HCT116 (cell line): Measurements from ENCODE around the gene GFAP. TPM values are rescaled to one million over a fixed set of nuclear protein-coding genes. Genes with fewer than 3 reads are reported as not detected.

Source experiments
- ATAC-seq: fragments of 200-7000 bp; cut with Tn5 transposase; 2 replicates; pipeline ENCODE4 v1.9.1; 2020; ENCODE audit warnings: mild to moderate bottlenecking, moderate library complexity
- BruUV-seq: library from RNA; stranded (reverse); fragments of 400-500 nt; replicated peaks from 2 replicates; lab custom pipeline; 2021; lab: Mats Ljungman, UMichigan
- CTCF ChIA-PET: fragments of 300-600 bp; sonication (Branson Sonifier 250); formaldehyde crosslinking; loops from one replicate; lab custom pipeline; 2021; ENCODE audit warnings: antibody characterized with exemption; lab: Charles Lee
- POLR2A ChIA-PET: fragments of 300-600, 350-600 bp; sonication (Branson Sonifier 250); formaldehyde crosslinking; loops from one replicate; lab custom pipeline; 2021; ENCODE audit warnings: antibody characterized with exemption; lab: Charles Lee
- RAD21 ChIA-PET, 2 experiments: fragments of 300-600 bp; sonication (Branson Sonifier 250); formaldehyde crosslinking; loops; one replicate each; lab custom pipeline; 2023; ENCODE audit warnings: low total read pairs in 2 of 2; ENCODE audit not compliant: uncharacterized antibody in 2 of 2, unreplicated experiment in 2 of 2, low non-redundant PET in 1 of 2; lab: Charles Lee
- DNase-seq: peaks from one replicate; pipeline ENCODE4 v3.0.0-alpha.2; 2010; ENCODE audit warnings: low read depth, low spot score
- H2AFZ ChIP-seq: fragments of 200-600 bp; shearing (Covaris generic), sonication (generic); 2 replicates; pipeline ENCODE4 v1.6.1; 2017; ENCODE audit warnings: low read depth, mixed run types, mixed read lengths, antibody characterized with exemption, low read length; ENCODE audit not compliant: poor library complexity, severe bottlenecking
- H3K27ac ChIP-seq: 2 replicates; pipeline ENCODE4 v1.5.1; 2012; ENCODE audit warnings: low read depth, low read length
- H3K27me3 ChIP-seq: fragments of 200-600 bp; sonication (generic); 2 replicates; pipeline ENCODE4 v1.6.1; 2016; ENCODE audit warnings: mixed run types, low read length, mixed read lengths; ENCODE audit not compliant: insufficient read depth
- H3K36me3 ChIP-seq, 2 experiments: fragments of 200-500 bp in 1 of 2; fragments of 200-600 bp in 1 of 2; sonication (Bioruptor generic) in 1 of 2; sonication (generic) in 1 of 2; 2 replicates each; pipeline versions ENCODE4 v1.5.1 to v1.6.1; 2014 to 2016; ENCODE audit warnings: low read length in 2 of 2, inconsistent platforms in 1 of 2, mixed read lengths in 1 of 2, mixed run types in 1 of 2; ENCODE audit not compliant: insufficient read depth in 2 of 2, control insufficient read depth in 1 of 2
- H3K4me1 ChIP-seq, 2 experiments: fragments of 200-600 bp in 1 of 2; sonication (generic) in 1 of 2; 2 replicates each; pipeline versions ENCODE4 v1.5.1 to v1.6.1; 2012 to 2017; ENCODE audit warnings: low read length in 2 of 2, inconsistent platforms in 1 of 2, mild to moderate bottlenecking in 1 of 2, mixed read lengths in 1 of 2, mixed run types in 1 of 2, moderate library complexity in 1 of 2; ENCODE audit not compliant: insufficient read depth in 2 of 2, control insufficient read depth in 1 of 2
- H3K4me2 ChIP-seq: fragments of 200-600 bp; sonication (generic); 2 replicates; pipeline ENCODE4 v1.6.1; 2017; ENCODE audit warnings: mixed run types, low read length, mixed read lengths
- H3K4me3 ChIP-seq, 2 experiments: fragments of 200-600 bp in 1 of 2; sonication (generic) in 1 of 2; replicated peaks in 1 of 2; 2 replicates each; pipeline ENCODE4 v1.5.1; 2011 to 2016; ENCODE audit warnings: low read length in 2 of 2, control low read depth in 1 of 2, low read depth in 1 of 2, mild to moderate bottlenecking in 1 of 2, mixed read lengths in 1 of 2, mixed run types in 1 of 2
- H3K79me2 ChIP-seq: fragments of 200-600 bp; sonication (generic); 2 replicates; pipeline ENCODE4 v1.6.1; 2017; ENCODE audit warnings: mild to moderate bottlenecking, mixed run types, low read length, moderate library complexity, mixed read lengths; ENCODE audit not compliant: insufficient read depth
- H3K9ac ChIP-seq: fragments of 200-600 bp; sonication (generic); 2 replicates; pipeline ENCODE4 v1.6.1; 2016; ENCODE audit warnings: low read length, mixed read lengths
- H3K9me2 ChIP-seq: fragments of 200-600 bp; sonication (generic), shearing (Covaris generic); 2 replicates; pipeline ENCODE4 v1.6.1; 2017; ENCODE audit warnings: mixed run types, mild to moderate bottlenecking, moderate library complexity; ENCODE audit not compliant: insufficient read depth
- H3K9me3 ChIP-seq, 2 experiments: fragments of 200-500 bp in 1 of 2; fragments of 200-600 bp in 1 of 2; sonication (Bioruptor generic) in 1 of 2; sonication (generic) in 1 of 2; 2 replicates each; pipeline ENCODE4 v1.6.1; 2014 to 2017; ENCODE audit warnings: low read length in 2 of 2, mixed read lengths in 2 of 2, inconsistent platforms in 1 of 2, low read depth in 1 of 2, mild to moderate bottlenecking in 1 of 2, mixed run types in 1 of 2, moderate library complexity in 1 of 2; ENCODE audit not compliant: control insufficient read depth in 1 of 2, insufficient read depth in 1 of 2
- H4K20me1 ChIP-seq: fragments of 200-600 bp; sonication (generic), shearing (Covaris generic); 2 replicates; pipeline ENCODE4 v1.6.1; 2017; ENCODE audit warnings: mixed run types, mild to moderate bottlenecking, moderate library complexity; ENCODE audit not compliant: insufficient read depth
- CEBPB ChIP-seq: IDR thresholded peaks from 2 replicates; pipeline ENCODE4 v1.6.1; 2012; ENCODE audit warnings: low read depth
- EZH2phosphoT487 ChIP-seq: fragments of 200-600 bp; IDR thresholded peaks from 2 replicates; pipeline ENCODE4 v1.6.1; 2018; ENCODE audit warnings: antibody characterized with exemption, borderline replicate concordance
- SP1 ChIP-seq: IDR thresholded peaks from 2 replicates; pipeline ENCODE4 v1.6.1; 2012; ENCODE audit warnings: low read depth
- TCF7L2 ChIP-seq: IDR thresholded peaks from 2 replicates; pipeline ENCODE4 v1.7.0; 2011; ENCODE audit warnings: borderline replicate concordance, inconsistent platforms; ENCODE audit not compliant: insufficient read depth, insufficient read length; ENCODE audit errors: extremely low read depth
- YY1 ChIP-seq: IDR thresholded peaks from 2 replicates; pipeline ENCODE4 v1.6.1; 2011; ENCODE audit warnings: low read length, low read depth, moderate library complexity, mild to moderate bottlenecking; ENCODE audit not compliant: insufficient replicate concordance; ENCODE audit errors: extremely low read depth
- ZNF274 ChIP-seq: fragments of 200-500 bp; sonication (Bioruptor generic); IDR thresholded peaks from 2 replicates; pipeline ENCODE4 v1.6.1; 2014; ENCODE audit warnings: mild to moderate bottlenecking, low read depth, low read length, inconsistent platforms
- intact Hi-C: fragments of 100-400 bp; cut with micrococcal nuclease; formaldehyde crosslinking; loops from 2 replicates; pipeline ENCODE4 v1.10.0; 2022
- total RNA-seq: library from RNA; stranded (reverse); gene quantifications from one replicate; pipeline ENCODE4 v1.2.1, GENCODE V29; 2021; ENCODE audit not compliant: unreplicated experiment
- TF ChIP-seq, protein P1 (sequence below), 3 experiments: fragments of 200-600 bp in 1 of 3; sonication (generic) in 1 of 3; IDR thresholded peaks in 2 of 3; conservative IDR thresholded peaks in 1 of 3; 2 replicates each; pipeline ENCODE4 v1.5.1; 2012 to 2017; ENCODE audit warnings: low read depth in 2 of 3, low read length in 2 of 3, antibody characterized with exemption in 1 of 3, borderline replicate concordance in 1 of 3, control low read depth in 1 of 3, mild to moderate bottlenecking in 1 of 3, mixed read lengths in 1 of 3, mixed run types in 1 of 3, moderate library complexity in 1 of 3; ENCODE audit not compliant: insufficient read depth in 1 of 3
- TF ChIP-seq, protein P2 (sequence below): IDR thresholded peaks from 2 replicates; pipeline ENCODE4 v1.6.1; 2012
- TF ChIP-seq, protein P3 (sequence below): IDR thresholded peaks from 2 replicates; pipeline ENCODE4 v1.6.1; 2012; ENCODE audit warnings: low read depth
- TF ChIP-seq, protein P4 (sequence below): IDR thresholded peaks from 2 replicates; pipeline ENCODE4 v1.6.1; 2011; ENCODE audit warnings: mild to moderate bottlenecking, low read length, moderate library complexity; ENCODE audit not compliant: insufficient replicate concordance; ENCODE audit errors: extremely low read depth

The GFAP gene
- total RNA-seq, 1 experiment from 2014 or later: not detected

DNA sequence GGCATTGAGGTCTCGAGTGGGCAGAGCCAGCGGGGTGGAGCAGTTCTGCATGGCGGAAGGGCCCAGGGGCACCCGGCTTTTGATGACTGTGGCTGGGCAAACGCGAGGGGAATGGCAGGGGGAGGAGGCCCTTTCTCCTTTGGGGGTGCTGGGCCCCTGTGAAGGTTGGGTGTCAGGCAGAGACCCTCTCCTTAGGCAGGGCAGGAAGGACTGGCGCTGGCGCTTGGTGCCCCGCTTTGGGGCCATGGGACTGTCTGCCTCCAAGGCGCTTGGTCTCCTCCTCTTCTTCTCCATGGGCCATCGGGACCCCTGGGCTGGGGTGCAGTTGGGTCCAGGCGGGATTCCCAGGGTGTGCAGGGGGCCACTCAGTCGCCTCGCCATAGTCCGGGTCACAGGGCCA, 12.8 kb upstream of the GFAP start:
- CTCF ChIA-PET: no interaction called here
- DNase-seq: no peak
- H3K9me3 ChIP-seq: no peaks in the 10 kb centered on the region
- H3K9ac ChIP-seq: no peak overlapping the region
- no peaks in the 10 kb centered on the region for H3K27me3 ChIP-seq
- no peak overlapping the region for H3K27ac ChIP-seq
- no peaks in the 10 kb centered on the region for H4K20me1 ChIP-seq
- H3K4me1 ChIP-seq: no peaks in the 10 kb centered on the region
- no peaks in the 10 kb centered on the region for H3K9me2 ChIP-seq
- TF ChIP-seq, protein P1, sequence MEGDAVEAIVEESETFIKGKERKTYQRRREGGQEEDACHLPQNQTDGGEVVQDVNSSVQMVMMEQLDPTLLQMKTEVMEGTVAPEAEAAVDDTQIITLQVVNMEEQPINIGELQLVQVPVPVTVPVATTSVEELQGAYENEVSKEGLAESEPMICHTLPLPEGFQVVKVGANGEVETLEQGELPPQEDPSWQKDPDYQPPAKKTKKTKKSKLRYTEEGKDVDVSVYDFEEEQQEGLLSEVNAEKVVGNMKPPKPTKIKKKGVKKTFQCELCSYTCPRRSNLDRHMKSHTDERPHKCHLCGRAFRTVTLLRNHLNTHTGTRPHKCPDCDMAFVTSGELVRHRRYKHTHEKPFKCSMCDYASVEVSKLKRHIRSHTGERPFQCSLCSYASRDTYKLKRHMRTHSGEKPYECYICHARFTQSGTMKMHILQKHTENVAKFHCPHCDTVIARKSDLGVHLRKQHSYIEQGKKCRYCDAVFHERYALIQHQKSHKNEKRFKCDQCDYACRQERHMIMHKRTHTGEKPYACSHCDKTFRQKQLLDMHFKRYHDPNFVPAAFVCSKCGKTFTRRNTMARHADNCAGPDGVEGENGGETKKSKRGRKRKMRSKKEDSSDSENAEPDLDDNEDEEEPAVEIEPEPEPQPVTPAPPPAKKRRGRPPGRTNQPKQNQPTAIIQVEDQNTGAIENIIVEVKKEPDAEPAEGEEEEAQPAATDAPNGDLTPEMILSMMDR (IDR thresholded peaks at IDR 0.05 in 2 of 3, conservative IDR thresholded peaks at IDR 0.05 in 1 of 3; ENCODE audit: borderline replicate concordance in 1 of 3, insufficient read depth in 1 of 3, low read depth in 2 of 3, low read length in 2 of 3): no peak
- no peak for TF ChIP-seq EZH2phosphoT487
- TF ChIP-seq CEBPB: no peak
- TF ChIP-seq, protein P2, sequence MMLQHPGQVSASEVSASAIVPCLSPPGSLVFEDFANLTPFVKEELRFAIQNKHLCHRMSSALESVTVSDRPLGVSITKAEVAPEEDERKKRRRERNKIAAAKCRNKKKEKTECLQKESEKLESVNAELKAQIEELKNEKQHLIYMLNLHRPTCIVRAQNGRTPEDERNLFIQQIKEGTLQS: no peak
- no peak for TF ChIP-seq TCF7L2
- no peak for TF ChIP-seq YY1
- TF ChIP-seq ZNF274: no peak
- TF ChIP-seq, protein P3, sequence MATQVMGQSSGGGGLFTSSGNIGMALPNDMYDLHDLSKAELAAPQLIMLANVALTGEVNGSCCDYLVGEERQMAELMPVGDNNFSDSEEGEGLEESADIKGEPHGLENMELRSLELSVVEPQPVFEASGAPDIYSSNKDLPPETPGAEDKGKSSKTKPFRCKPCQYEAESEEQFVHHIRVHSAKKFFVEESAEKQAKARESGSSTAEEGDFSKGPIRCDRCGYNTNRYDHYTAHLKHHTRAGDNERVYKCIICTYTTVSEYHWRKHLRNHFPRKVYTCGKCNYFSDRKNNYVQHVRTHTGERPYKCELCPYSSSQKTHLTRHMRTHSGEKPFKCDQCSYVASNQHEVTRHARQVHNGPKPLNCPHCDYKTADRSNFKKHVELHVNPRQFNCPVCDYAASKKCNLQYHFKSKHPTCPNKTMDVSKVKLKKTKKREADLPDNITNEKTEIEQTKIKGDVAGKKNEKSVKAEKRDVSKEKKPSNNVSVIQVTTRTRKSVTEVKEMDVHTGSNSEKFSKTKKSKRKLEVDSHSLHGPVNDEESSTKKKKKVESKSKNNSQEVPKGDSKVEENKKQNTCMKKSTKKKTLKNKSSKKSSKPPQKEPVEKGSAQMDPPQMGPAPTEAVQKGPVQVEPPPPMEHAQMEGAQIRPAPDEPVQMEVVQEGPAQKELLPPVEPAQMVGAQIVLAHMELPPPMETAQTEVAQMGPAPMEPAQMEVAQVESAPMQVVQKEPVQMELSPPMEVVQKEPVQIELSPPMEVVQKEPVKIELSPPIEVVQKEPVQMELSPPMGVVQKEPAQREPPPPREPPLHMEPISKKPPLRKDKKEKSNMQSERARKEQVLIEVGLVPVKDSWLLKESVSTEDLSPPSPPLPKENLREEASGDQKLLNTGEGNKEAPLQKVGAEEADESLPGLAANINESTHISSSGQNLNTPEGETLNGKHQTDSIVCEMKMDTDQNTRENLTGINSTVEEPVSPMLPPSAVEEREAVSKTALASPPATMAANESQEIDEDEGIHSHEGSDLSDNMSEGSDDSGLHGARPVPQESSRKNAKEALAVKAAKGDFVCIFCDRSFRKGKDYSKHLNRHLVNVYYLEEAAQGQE: no peak
- TF ChIP-seq, protein P4, sequence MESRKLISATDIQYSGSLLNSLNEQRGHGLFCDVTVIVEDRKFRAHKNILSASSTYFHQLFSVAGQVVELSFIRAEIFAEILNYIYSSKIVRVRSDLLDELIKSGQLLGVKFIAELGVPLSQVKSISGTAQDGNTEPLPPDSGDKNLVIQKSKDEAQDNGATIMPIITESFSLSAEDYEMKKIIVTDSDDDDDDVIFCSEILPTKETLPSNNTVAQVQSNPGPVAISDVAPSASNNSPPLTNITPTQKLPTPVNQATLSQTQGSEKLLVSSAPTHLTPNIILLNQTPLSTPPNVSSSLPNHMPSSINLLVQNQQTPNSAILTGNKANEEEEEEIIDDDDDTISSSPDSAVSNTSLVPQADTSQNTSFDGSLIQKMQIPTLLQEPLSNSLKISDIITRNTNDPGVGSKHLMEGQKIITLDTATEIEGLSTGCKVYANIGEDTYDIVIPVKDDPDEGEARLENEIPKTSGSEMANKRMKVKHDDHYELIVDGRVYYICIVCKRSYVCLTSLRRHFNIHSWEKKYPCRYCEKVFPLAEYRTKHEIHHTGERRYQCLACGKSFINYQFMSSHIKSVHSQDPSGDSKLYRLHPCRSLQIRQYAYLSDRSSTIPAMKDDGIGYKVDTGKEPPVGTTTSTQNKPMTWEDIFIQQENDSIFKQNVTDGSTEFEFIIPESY: no peak
- no peak for TF ChIP-seq SP1
- no TSS peak for BruUV-seq
- RAD21 ChIA-PET: no interaction called here
- H3K79me2 ChIP-seq: no peaks in the 10 kb centered on the region
- H2AFZ ChIP-seq: no peak overlapping the region
- peaks cover 56 to 70% of the 10 kb centered on the region in 2 experiments for H3K36me3 ChIP-seq
- POLR2A ChIA-PET: no interaction called here
- H3K4me3 ChIP-seq: no peak overlapping the region
- H3K4me2 ChIP-seq: no peak overlapping the region
- no peak for ATAC-seq
- intact Hi-C loops: no loop called here
